Ovary (tissue), 3 donors: ENCODE results near the gene CDC42EP2.
A peak's percentile ranks its signal among the peaks of the same experiment; 100 is the strongest.

Experiments used
- CTCF ChIP-seq, 3 donors: fragments of 450-650 bp in 2 of 3; fragments of 200-600 bp in 1 of 3; IDR thresholded peaks; one replicate each; pipeline versions ENCODE4 v1.5.1 to v1.8.0; 2016 to 2022; ENCODE audit warnings: antibody characterized with exemption in 3 of 3, mild to moderate bottlenecking in 1 of 3
- POLR2A ChIP-seq: fragments of 450-650 bp; IDR thresholded peaks from one replicate; pipeline ENCODE4 v1.6.1; 2017; ENCODE audit warnings: antibody characterized with exemption, mild to moderate bottlenecking, moderate library complexity
- donor health status: DM: no; HTN: no; CAD: no.

- TF ChIP-seq CTCF (IDR thresholded peaks at IDR 0.05): peak; percentile 61 to 96 (median 96)
- TF ChIP-seq POLR2A: peak; percentile 12
These were observed 39.7 kb upstream of the CDC42EP2 start for GRCh38 chr11:65274735-65275682.
